GM10248 (cell line): ENCODE data around the gene IL26.

Experiments used
- CTCF ChIA-PET: fragments of 300-600 bp; sonication (Branson Sonifier 250); formaldehyde crosslinking; extraction: SDS; loops from one replicate; lab custom pipeline; 2021; ENCODE audit warnings: antibody characterized with exemption; lab: Yijun Ruan, JAX
- POLR2A ChIA-PET: fragments of 350-650 bp; sonication (Branson Sonifier 250); formaldehyde crosslinking; extraction: SDS; loops from one replicate; lab custom pipeline; 2020; ENCODE audit warnings: antibody characterized with exemption; lab: Yijun Ruan, JAX
- DNase-seq: peaks from one replicate; pipeline ENCODE4 v3.0.0; 2012; ENCODE audit errors: extremely low spot score
- CTCF ChIP-seq: IDR thresholded peaks from 2 replicates; pipeline ENCODE4 v1.5.1; 2012; ENCODE audit warnings: mild to moderate bottlenecking, low read depth; ENCODE audit errors: extremely low read depth, missing control alignments, control extremely low read depth

The IL26 gene

GRCh38 chr12:68245180-68246021 is 19.8 kb upstream of the IL26 start:
- ChIA-PET POLR2A (no interaction called here), CTCF (no interaction called here)
- no peak for TF ChIP-seq CTCF
- no peak for DNase-seq

GRCh38 chr12:68242777-68243176 is 17.2 kb upstream of the IL26 start:
- DNase-seq = no peak
- ChIA-PET CTCF (interaction anchor here (1.8 kb wide), 1 partner anchor 11 kb away, joined by 8 read pairs; no protein-coding TSS in a partner anchor), POLR2A (no interaction called here)
- TF ChIP-seq CTCF = no peak

- ChIA-PET POLR2A (interaction anchor here (0.9 kb wide), 1 partner anchor 10 kb away, joined by 3 read pairs; no protein-coding TSS in a partner anchor), CTCF (interaction anchor here (0.9 to 1.8 kb wide), 12 partner anchors 9 to 80 kb away, joined by 3 to 10 read pairs (median 4); no protein-coding TSS in a partner anchor)
- peak; percentile 75 for DNase-seq
- TF ChIP-seq CTCF = no peak
Measured at GRCh38 chr12:68240975-68241374, 15.4 kb upstream of the IL26 start.

- ChIA-PET CTCF (interaction anchor here (0.9 kb wide), 1 partner anchor 17 kb away, joined by 6 read pairs; no protein-coding TSS in a partner anchor), POLR2A (no interaction called here)
- TF ChIP-seq CTCF = no peak
- DNase-seq = no peak
Measured at GRCh38 chr12:68240079-68240478, 14.5 kb upstream of the IL26 start.

GRCh38 chr12:68239309-68239982 is 13.8 kb upstream of the IL26 start:
- CTCF ChIA-PET = interaction anchor here (0.7 to 1.5 kb wide), 4 partner anchors 17 to 77 kb away, joined by 3 to 6 read pairs (median 3); no protein-coding TSS in a partner anchor
- POLR2A ChIA-PET = no interaction called here
- no peak for DNase-seq
- TF ChIP-seq CTCF = no peak

- no peak for DNase-seq
- TF ChIP-seq CTCF = no peak
- POLR2A ChIA-PET = no interaction called here
- CTCF ChIA-PET = interaction anchor here (0.7 to 3.0 kb wide), 8 partner anchors 10 to 570 kb away, joined by 3 to 26 read pairs (median 3); partner anchors contain the start of genes IL26 and MDM2
Measured at GRCh38 chr12:68237619-68238018, 12.0 kb upstream of the IL26 start.
